Measurements from ENCODE around the gene MAT2A. TPM values are rescaled to one million over a fixed set of nuclear protein-coding genes. Genes with fewer than 3 reads are reported as not detected.
"Not testable (repeated sequence)": the region's sequence is repeated elsewhere in the genome, so short reads cannot be mapped to it uniquely, and the experiment has no call there.

Gene MAT2A
- polyA plus RNA-seq, 4 donors, result 310 to 357 (median 338) TPM

GRCh38 chr2:85545780-85546240 is 6.8 kb downstream of the MAT2A start:
- DNase-seq (ENCODE audit: low read depth in 4 of 4, low spot score in 3 of 4), result no peak

- no peak for DNase-seq (ENCODE audit: low read depth in 4 of 4, low spot score in 3 of 4)
Measured at GRCh38 chr2:85547089-85547858, 8.3 kb downstream of the MAT2A start.

- DNase-seq (ENCODE audit: low read depth in 4 of 4, low spot score in 3 of 4), result no peak
Measured at GRCh38 chr2:85547859-85548607, 9.1 kb downstream of the MAT2A start.

- no peak for DNase-seq (ENCODE audit: low read depth in 4 of 4, low spot score in 3 of 4)
Measured at GRCh38 chr2:85548608-85548900, 9.6 kb downstream of the MAT2A start.

GRCh38 chr2:85549095-85549494 is 10.1 kb downstream of the MAT2A start:
- DNase-seq (ENCODE audit: low read depth in 4 of 4, low spot score in 3 of 4), result no peak

- no peak for DNase-seq (ENCODE audit: low read depth in 4 of 4, low spot score in 3 of 4)
Measured at GRCh38 chr2:85549826-85550225, 10.9 kb downstream of the MAT2A start.

- DNase-seq (ENCODE audit: low read depth in 4 of 4, low spot score in 3 of 4), result no peak
Measured at GRCh38 chr2:85550486-85550885, 11.5 kb downstream of the MAT2A start.

- DNase-seq (ENCODE audit: low read depth in 4 of 4, low spot score in 3 of 4), result peak; percentile 67 to 71 (median 70)
Measured at GRCh38 chr2:85551698-85552678, 13.0 kb downstream of the MAT2A start.

GRCh38 chr2:85553184-85553583 is 14.2 kb downstream of the MAT2A start:
- no peak for DNase-seq (ENCODE audit: low read depth in 4 of 4, low spot score in 3 of 4)

GRCh38 chr2:85554980-85555612 is 16.1 kb downstream of the MAT2A start:
- no peak for DNase-seq (ENCODE audit: low read depth in 4 of 4, low spot score in 3 of 4)

- no peak for DNase-seq (ENCODE audit: low read depth in 4 of 4, low spot score in 3 of 4)
Measured at GRCh38 chr2:85557130-85557529, 18.2 kb downstream of the MAT2A start.

GRCh38 chr2:85558160-85558559 is 19.2 kb downstream of the MAT2A start:
- no peak for DNase-seq (ENCODE audit: low read depth in 4 of 4, low spot score in 3 of 4)

- DNase-seq (ENCODE audit: low read depth in 4 of 4, low spot score in 3 of 4), result not testable (repeated sequence)
Measured at GRCh38 chr2:85560403-85560726, 21.4 kb downstream of the MAT2A start.

GRCh38 chr2:85560812-85561279 is 21.9 kb downstream of the MAT2A start:
- DNase-seq (ENCODE audit: low read depth in 4 of 4, low spot score in 3 of 4), result no peak

GRCh38 chr2:85561280-85562212 is 22.6 kb downstream of the MAT2A start, which contains the start of gene GGCX:
GGCX (minus strand) TSS chr2:85561493; CDS start chr2:85561428, 65 bp downstream.
- DNase-seq (ENCODE audit: low read depth in 4 of 4, low spot score in 3 of 4), result peak; percentile 88 to 93 (median 91)

- DNase-seq (ENCODE audit: low read depth in 4 of 4, low spot score in 3 of 4), result no peak
Measured at GRCh38 chr2:85564144-85564563, 25.2 kb downstream of the MAT2A start.

- DNase-seq (ENCODE audit: low read depth in 4 of 4, low spot score in 3 of 4), result no peak
Measured at GRCh38 chr2:85566265-85566664, 27.3 kb downstream of the MAT2A start.

GRCh38 chr2:85575739-85576138 is 36.8 kb downstream of the MAT2A start:
- DNase-seq (ENCODE audit: low read depth in 4 of 4, low spot score in 3 of 4), result no peak

- no peak for DNase-seq (ENCODE audit: low read depth in 4 of 4, low spot score in 3 of 4)
Measured at GRCh38 chr2:85577063-85577385, 38.1 kb downstream of the MAT2A start.

All from right renal pelvis (tissue), 4 donors.